ENCODE results near the gene TRIO.

Gene TRIO

DNA sequence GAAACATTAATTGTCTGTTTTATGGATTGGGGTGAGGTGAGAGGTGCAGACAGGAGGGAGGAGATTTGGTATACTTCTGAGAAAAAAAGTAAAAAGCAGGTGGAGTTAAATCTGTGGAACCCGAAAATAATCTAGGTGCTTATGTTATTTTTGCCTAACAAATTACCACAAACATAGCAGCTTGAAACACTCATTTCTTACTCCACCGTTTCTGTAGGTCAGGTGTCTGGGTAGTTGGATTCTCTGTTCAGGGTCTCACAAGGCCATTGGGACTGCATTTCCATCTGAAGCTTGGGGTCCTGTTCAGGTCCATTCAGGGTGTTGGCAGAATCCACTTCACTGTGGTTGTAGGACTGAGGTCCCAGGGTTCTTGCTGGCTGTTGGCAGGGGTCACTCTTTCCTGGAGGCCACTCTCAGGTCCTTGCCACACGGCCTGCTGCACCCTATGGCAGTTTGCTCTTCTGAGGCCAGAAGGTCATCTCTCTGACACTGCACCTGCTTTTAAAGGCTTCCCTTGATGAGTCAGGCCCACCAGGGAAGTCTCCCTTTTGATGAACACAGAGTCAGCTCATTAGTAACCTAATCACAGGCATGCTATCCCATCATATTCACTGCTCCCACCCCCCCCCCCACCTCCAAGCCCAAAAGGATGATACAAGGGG, 82.2 kb downstream of the TRIO start:
- Histone ChIP-seq H3K36me3 (ENCODE audit: control insufficient read depth, insufficient read depth, low read length) (no peaks in the 10 kb centered on the region), H3K4me1 (ENCODE audit: control insufficient read depth, insufficient read depth, low read length) (peaks cover 12% of the 10 kb centered on the region), H3K27me3 (ENCODE audit: control insufficient read depth, insufficient read depth, low read length) (no peaks in the 10 kb centered on the region), H3K9ac (ENCODE audit: low read length) (no peak overlapping the region), H3K4me3 (ENCODE audit: low read length) (peak overlapping the region; percentile 16), H3K27ac (ENCODE audit: low read depth, low read length) (no peak overlapping the region)

DNA sequence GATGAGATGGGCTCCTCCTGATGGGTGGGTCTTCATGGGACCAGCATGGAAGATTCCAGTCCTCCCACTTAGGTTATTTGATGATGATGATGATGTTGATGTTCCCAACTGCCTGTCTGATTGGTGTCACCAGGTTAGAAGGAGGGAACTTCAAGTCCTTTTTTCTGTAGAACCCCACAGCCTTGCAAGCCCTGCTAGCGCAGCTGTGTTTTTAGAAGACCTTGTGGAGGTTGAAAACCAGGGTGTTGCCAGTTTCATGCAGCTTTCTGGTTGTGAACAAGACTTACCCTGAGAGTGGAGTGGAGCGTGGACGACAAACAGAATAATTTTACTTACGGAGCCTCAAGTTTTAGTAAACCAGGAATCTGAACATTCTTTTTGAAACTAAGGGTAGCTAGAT, 83.0 kb downstream of the TRIO start:
- no peak overlapping the region for H3K9ac ChIP-seq (ENCODE audit: low read length)

DNA sequence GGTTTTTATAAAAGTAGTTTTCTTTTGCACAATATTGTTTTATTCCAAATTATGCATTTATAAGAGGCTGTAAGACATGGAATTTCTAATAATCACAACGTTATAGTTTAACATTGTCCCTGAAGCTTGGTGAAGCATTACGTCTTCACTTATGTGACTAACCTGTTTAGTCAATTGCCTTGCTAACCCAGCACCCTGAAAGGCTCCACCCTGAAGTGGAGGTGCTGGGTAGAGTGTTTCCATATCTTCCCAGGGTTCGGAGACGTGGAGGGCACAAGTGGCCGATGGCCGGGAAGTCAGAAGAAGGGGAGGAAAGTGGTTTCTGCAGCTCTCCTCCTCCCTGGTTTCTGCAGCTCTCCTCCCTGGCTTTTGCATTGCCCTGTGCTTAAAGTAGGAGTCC, 83.4 kb downstream of the TRIO start:
- H3K4me1 ChIP-seq (ENCODE audit: control insufficient read depth, insufficient read depth, low read length), result peaks cover 6% of the 10 kb centered on the region
- no peak overlapping the region for H3K9ac ChIP-seq (ENCODE audit: low read length)
- H3K36me3 ChIP-seq (ENCODE audit: control insufficient read depth, insufficient read depth, low read length), result no peaks in the 10 kb centered on the region
- H3K27me3 ChIP-seq (ENCODE audit: control insufficient read depth, insufficient read depth, low read length), result no peaks in the 10 kb centered on the region
- H3K4me3 ChIP-seq (ENCODE audit: low read length), result no peak overlapping the region
- no peak overlapping the region for H3K27ac ChIP-seq (ENCODE audit: low read depth, low read length)

More for the DNA sequence above, 83.0 kb downstream of the TRIO start:
- no peaks in the 10 kb centered on the region for H3K27me3 ChIP-seq (ENCODE audit: control insufficient read depth, insufficient read depth, low read length)
- no peak overlapping the region for H3K27ac ChIP-seq (ENCODE audit: low read depth, low read length)
- peaks cover 4% of the 10 kb centered on the region for H3K4me1 ChIP-seq (ENCODE audit: control insufficient read depth, insufficient read depth, low read length)
- no peak overlapping the region for H3K4me3 ChIP-seq (ENCODE audit: low read length)
- no peaks in the 10 kb centered on the region for H3K36me3 ChIP-seq (ENCODE audit: control insufficient read depth, insufficient read depth, low read length)

DNA sequence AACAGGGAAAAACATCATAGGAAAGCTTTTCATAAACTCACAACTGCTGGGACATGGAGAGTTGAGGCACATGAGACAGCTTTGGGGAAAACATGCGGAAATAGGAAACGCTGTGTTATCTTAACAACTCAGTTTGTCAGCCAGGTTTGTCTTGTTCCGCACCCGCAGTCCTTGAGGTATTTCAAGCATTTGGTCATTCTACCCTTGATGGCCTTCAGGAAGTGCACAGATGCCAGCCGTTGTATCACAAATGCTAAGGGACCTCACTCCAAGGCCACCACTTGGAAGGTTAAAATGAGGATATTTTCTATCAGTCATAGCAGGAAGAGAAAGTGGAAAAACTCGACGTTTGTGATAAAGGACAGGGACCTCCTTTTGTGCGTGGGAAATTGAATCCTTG, 83.8 kb downstream of the TRIO start:
- H3K9ac ChIP-seq (ENCODE audit: low read length), result no peak overlapping the region
- H3K36me3 ChIP-seq (ENCODE audit: control insufficient read depth, insufficient read depth, low read length), result no peaks in the 10 kb centered on the region
- peaks cover 6% of the 10 kb centered on the region for H3K4me1 ChIP-seq (ENCODE audit: control insufficient read depth, insufficient read depth, low read length)
- H3K27ac ChIP-seq (ENCODE audit: low read depth, low read length), result no peak overlapping the region
- no peak overlapping the region for H3K4me3 ChIP-seq (ENCODE audit: low read length)
- no peaks in the 10 kb centered on the region for H3K27me3 ChIP-seq (ENCODE audit: control insufficient read depth, insufficient read depth, low read length)

DNA sequence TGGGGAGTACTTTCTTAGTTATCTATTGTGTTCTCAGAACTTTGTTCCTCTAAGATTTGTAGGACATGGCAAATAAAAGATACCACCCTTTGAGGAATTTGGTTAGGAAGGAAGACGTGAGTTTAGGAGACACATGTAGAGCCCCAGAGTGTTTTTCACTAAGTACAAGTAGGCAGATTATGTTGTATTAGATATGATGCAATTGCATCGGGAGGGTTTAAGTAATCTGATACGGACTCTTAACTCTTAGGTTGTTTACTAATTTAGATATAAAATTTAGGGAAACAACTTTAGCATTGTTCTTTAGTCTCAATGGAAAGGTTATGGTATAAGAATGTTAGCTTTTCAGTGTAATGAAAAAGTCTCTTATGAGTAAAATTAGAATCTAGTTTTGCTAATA, 84.4 kb downstream of the TRIO start:
- no peaks in the 10 kb centered on the region for H3K36me3 ChIP-seq (ENCODE audit: control insufficient read depth, insufficient read depth, low read length)
- no peak overlapping the region for H3K4me3 ChIP-seq (ENCODE audit: low read length)
- no peaks in the 10 kb centered on the region for H3K27me3 ChIP-seq (ENCODE audit: control insufficient read depth, insufficient read depth, low read length)
- no peak overlapping the region for H3K9ac ChIP-seq (ENCODE audit: low read length)
- H3K27ac ChIP-seq (ENCODE audit: low read depth, low read length), result no peak overlapping the region
- peaks cover 6% of the 10 kb centered on the region for H3K4me1 ChIP-seq (ENCODE audit: control insufficient read depth, insufficient read depth, low read length)

DNA sequence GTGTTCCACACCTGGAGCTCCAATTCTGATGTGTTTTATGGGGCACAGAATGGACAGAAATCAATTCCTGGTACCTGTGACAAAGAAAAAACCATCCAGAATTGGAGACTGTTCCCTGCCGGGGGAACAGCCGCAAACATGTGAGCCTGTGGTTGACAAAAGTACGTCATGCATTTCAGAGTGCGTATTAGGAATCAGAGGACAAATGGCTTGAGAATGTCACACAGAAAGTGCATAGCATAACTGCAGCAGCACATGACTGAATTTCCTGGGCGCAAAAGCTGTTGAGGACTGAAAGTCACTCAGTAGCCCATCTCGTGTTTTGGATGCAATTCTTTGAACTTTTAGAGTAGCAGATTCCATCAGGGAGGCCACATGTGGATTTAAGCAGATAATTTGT, 85.1 kb downstream of the TRIO start:
- no peak overlapping the region for H3K4me3 ChIP-seq (ENCODE audit: low read length)

DNA sequence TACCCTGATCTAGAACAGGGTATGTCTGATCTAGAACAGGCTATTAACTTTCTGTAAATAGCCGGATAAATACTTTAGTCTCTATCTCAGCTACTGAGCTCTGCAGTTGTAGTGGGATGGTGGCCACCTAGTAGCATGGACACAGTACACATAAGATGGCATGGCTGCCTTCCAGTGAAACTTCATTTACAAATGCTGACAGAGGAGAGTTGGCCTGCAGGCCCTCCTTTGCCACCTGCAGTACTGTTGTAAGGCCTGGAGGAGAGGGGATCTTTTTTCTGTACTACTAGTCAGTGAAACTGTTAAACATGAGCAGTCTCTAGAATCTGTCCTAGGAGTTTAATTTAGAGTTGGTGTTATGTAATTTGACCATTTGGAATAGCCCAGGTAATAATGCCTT, 86.0 kb downstream of the TRIO start:
- Histone ChIP-seq H3K4me1 (ENCODE audit: control insufficient read depth, insufficient read depth, low read length) (peaks cover 2% of the 10 kb centered on the region), H3K9ac (ENCODE audit: low read length) (no peak overlapping the region), H3K27me3 (ENCODE audit: control insufficient read depth, insufficient read depth, low read length) (no peaks in the 10 kb centered on the region), H3K27ac (ENCODE audit: low read depth, low read length) (no peak overlapping the region), H3K4me3 (ENCODE audit: low read length) (no peak overlapping the region), H3K36me3 (ENCODE audit: control insufficient read depth, insufficient read depth, low read length) (no peaks in the 10 kb centered on the region)

More for the DNA sequence above, 85.1 kb downstream of the TRIO start:
- Histone ChIP-seq H3K27me3 (ENCODE audit: control insufficient read depth, insufficient read depth, low read length) (no peaks in the 10 kb centered on the region), H3K9ac (ENCODE audit: low read length) (no peak overlapping the region), H3K27ac (ENCODE audit: low read depth, low read length) (no peak overlapping the region), H3K4me1 (ENCODE audit: control insufficient read depth, insufficient read depth, low read length) (peaks cover 6% of the 10 kb centered on the region), H3K36me3 (ENCODE audit: control insufficient read depth, insufficient read depth, low read length) (no peaks in the 10 kb centered on the region)

DNA sequence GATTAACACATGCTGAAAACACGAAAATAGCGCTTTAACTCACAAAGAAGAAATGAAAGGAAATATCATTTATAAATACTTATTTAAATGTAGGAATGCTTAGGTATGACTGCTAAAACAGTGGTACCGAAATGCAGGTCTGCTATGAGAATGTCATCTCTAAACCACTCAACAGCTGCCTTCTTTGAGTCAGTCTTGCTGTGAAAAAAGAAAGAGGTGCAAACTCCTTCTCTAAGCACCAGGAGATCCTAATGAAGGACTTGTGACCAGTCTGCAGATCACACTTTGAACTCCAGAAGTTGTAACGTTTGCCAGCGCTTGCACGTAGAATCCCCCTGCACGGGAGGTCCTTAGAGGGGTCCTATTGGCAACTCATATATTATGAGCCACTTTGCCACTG, 86.6 kb downstream of the TRIO start:
- peaks cover 2% of the 10 kb centered on the region for H3K4me1 ChIP-seq (ENCODE audit: control insufficient read depth, insufficient read depth, low read length)
- no peaks in the 10 kb centered on the region for H3K36me3 ChIP-seq (ENCODE audit: control insufficient read depth, insufficient read depth, low read length)
- no peaks in the 10 kb centered on the region for H3K27me3 ChIP-seq (ENCODE audit: control insufficient read depth, insufficient read depth, low read length)
- H3K9ac ChIP-seq (ENCODE audit: low read length), result no peak overlapping the region
- H3K27ac ChIP-seq (ENCODE audit: low read depth, low read length), result no peak overlapping the region
- H3K4me3 ChIP-seq (ENCODE audit: low read length), result no peak overlapping the region

DNA sequence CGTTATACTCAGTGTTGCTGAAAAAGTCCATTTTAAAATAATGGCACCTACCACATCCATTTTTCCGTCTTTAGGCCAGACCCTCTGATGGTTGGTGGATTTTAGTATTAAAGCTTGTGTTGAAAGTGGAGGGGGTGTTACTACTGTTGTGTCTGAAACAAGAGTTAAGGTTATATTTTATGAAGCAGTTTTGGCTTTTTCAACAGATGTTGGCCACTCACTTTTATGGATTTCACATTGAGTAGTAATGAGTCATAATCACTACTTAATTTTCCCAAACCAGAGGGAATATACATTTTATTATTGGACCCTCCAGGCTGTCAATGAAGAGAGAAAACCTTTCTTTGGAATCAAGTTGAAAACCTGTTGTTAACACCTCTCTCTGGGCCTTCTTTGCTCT, 88.0 kb downstream of the TRIO start:
- H3K36me3 ChIP-seq (ENCODE audit: control insufficient read depth, insufficient read depth, low read length), result no peaks in the 10 kb centered on the region
- H3K27me3 ChIP-seq (ENCODE audit: control insufficient read depth, insufficient read depth, low read length), result no peaks in the 10 kb centered on the region
- H3K4me1 ChIP-seq (ENCODE audit: control insufficient read depth, insufficient read depth, low read length), result peaks cover 2% of the 10 kb centered on the region
- no peak overlapping the region for H3K27ac ChIP-seq (ENCODE audit: low read depth, low read length)
- no peak overlapping the region for H3K4me3 ChIP-seq (ENCODE audit: low read length)
- no peak overlapping the region for H3K9ac ChIP-seq (ENCODE audit: low read length)

DNA sequence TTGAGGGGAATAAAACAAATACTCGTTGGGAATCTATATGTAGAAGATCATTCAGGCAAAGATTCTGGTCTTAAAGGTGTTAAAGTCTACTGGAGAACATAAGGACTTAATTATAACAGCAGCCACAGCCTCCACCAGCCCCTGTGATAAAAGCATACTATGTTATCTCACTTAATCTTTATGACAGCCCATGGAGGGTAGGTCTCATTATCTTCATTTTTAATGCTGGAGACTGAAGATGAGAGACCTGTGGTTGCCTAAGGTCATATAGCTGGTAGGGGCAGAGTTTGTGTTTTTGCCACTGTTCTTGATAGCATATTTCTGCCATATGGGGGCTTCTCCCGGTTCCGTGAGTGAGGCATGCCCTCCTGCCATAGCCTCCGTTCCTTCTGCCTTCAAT, 88.7 kb downstream of the TRIO start:
- H3K4me1 ChIP-seq (ENCODE audit: control insufficient read depth, insufficient read depth, low read length), result peaks cover 2% of the 10 kb centered on the region

DNA sequence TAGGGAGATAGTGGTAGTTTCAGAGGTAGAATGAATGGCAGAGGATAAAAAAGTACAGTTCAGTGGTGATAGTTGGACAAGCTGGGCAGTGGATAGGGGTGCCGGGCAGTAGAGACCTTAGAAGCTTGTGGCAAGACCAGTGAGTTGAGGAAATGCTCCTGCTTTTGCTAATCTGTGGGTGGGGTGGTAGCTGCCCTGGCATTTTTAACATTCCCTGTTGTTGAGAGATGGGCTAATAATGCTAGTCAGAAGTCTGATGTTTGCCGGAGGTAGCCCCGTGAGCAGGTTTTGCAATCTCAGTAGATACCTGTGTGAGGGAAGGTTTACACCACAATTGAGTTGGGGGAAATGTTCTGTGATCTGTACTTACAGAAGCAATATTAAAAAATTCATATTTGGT, 91.1 kb downstream of the TRIO start:
- H3K4me1 ChIP-seq (ENCODE audit: control insufficient read depth, insufficient read depth, low read length), result peaks cover 2% of the 10 kb centered on the region
- H3K27ac ChIP-seq (ENCODE audit: low read depth, low read length), result no peak overlapping the region
- no peaks in the 10 kb centered on the region for H3K36me3 ChIP-seq (ENCODE audit: control insufficient read depth, insufficient read depth, low read length)
- H3K4me3 ChIP-seq (ENCODE audit: low read length), result no peak overlapping the region
- no peaks in the 10 kb centered on the region for H3K27me3 ChIP-seq (ENCODE audit: control insufficient read depth, insufficient read depth, low read length)
- H3K9ac ChIP-seq (ENCODE audit: low read length), result no peak overlapping the region

More for the DNA sequence above, 88.7 kb downstream of the TRIO start:
- H3K27me3 ChIP-seq (ENCODE audit: control insufficient read depth, insufficient read depth, low read length), result no peaks in the 10 kb centered on the region
- no peak overlapping the region for H3K9ac ChIP-seq (ENCODE audit: low read length)
- no peak overlapping the region for H3K4me3 ChIP-seq (ENCODE audit: low read length)
- H3K36me3 ChIP-seq (ENCODE audit: control insufficient read depth, insufficient read depth, low read length), result no peaks in the 10 kb centered on the region
- no peak overlapping the region for H3K27ac ChIP-seq (ENCODE audit: low read depth, low read length)

DNA sequence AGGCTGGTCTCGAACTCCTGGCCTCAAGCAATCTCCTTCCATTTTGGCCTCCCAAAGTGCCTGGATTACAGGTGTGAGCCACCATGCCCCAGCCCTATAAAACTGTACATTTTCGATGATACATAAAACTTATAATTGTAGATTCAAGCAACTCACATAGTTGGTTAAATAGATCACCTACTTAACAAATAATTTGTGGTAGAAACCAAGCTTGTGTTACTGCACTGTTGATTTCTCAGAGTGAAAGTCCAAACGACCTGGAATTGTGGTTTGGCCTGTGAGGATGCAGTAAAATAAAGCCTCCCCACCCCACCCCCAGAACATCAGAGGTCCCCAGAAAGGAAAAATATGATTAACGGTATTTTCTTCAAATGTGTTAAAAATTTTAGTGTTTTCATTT, 92.7 kb downstream of the TRIO start:
- no peak overlapping the region for H3K4me3 ChIP-seq (ENCODE audit: low read length)
- peaks cover 12% of the 10 kb centered on the region for H3K4me1 ChIP-seq (ENCODE audit: control insufficient read depth, insufficient read depth, low read length)
- H3K36me3 ChIP-seq (ENCODE audit: control insufficient read depth, insufficient read depth, low read length), result no peaks in the 10 kb centered on the region
- no peaks in the 10 kb centered on the region for H3K27me3 ChIP-seq (ENCODE audit: control insufficient read depth, insufficient read depth, low read length)
- no peak overlapping the region for H3K27ac ChIP-seq (ENCODE audit: low read depth, low read length)
- no peak overlapping the region for H3K9ac ChIP-seq (ENCODE audit: low read length)

DNA sequence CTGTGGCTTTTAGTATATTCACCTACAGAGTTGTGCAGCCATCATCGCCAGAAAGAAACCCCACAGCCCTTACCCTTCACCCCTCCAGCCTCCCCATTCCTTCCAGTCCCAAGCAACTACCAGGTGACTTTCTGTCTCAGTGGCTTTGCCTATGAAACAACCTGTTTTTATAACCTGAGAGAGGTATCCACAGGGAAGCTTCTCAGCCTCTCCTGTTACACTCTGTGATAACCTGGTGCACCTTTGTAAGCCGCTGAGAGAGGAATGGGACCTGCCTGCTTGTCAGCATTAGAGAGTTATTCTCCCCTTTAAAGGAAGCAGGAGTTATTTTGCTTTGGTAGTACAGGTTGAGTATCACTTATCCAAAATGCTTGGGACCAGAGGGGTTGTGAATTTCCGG, 93.6 kb downstream of the TRIO start:
- Histone ChIP-seq H3K4me1 (ENCODE audit: control insufficient read depth, insufficient read depth, low read length) (peaks cover 10% of the 10 kb centered on the region), H3K27me3 (ENCODE audit: control insufficient read depth, insufficient read depth, low read length) (no peaks in the 10 kb centered on the region), H3K9ac (ENCODE audit: low read length) (no peak overlapping the region), H3K27ac (ENCODE audit: low read depth, low read length) (no peak overlapping the region), H3K36me3 (ENCODE audit: control insufficient read depth, insufficient read depth, low read length) (no peaks in the 10 kb centered on the region), H3K4me3 (ENCODE audit: low read length) (no peak overlapping the region)

All from rectal smooth muscle tissue (tissue), 1 donor.